Activated naive CD8-positive, alpha-beta T cell treated with anti-CD3 and anti-CD28 coated beads, Interleukin-2, amount 10 ng/mL, durations not matched to agents 7 days and 5 days (primary cell): ENCODE data around the gene SPTSSA. TPM values are rescaled to one million over a fixed set of nuclear protein-coding genes. Genes with fewer than 3 reads are reported as not detected.

Experiments
- ATAC-seq: fragments of 150-1000 bp; cut with Tn5 transposase; one replicate; pipeline ENCODE4 v1.10.0; 2021; ENCODE audit warnings: low read depth, moderate library complexity
- POLR2A ChIA-PET: fragments of 350-600 bp; sonication (Branson Sonifier 250); formaldehyde crosslinking; loops from one replicate; lab custom pipeline; 2021; ENCODE audit warnings: antibody characterized with exemption; lab: Charles Lee
- DNase-seq: peaks from one replicate; pipeline ENCODE4 v3.0.0; 2021
- H3K27ac Mint-ChIP-seq: one replicate; pipeline ENCODE4 v1.8.0; 2022; ENCODE audit warnings: mild to moderate bottlenecking, mixed read lengths
- H3K27me3 Mint-ChIP-seq: one replicate; pipeline ENCODE4 v1.8.0; 2022; ENCODE audit warnings: mild to moderate bottlenecking, moderate library complexity, mixed read lengths
- H3K36me3 Mint-ChIP-seq: one replicate; pipeline ENCODE4 v1.8.0; 2021; ENCODE audit warnings: mild to moderate bottlenecking, mixed read lengths
- H3K4me1 Mint-ChIP-seq: one replicate; pipeline ENCODE4 v1.8.0; 2021; ENCODE audit warnings: mixed read lengths
- H3K4me3 Mint-ChIP-seq: one replicate; pipeline ENCODE4 v1.8.0; 2022; ENCODE audit warnings: mild to moderate bottlenecking, moderate library complexity, mixed read lengths
- H3K9me3 Mint-ChIP-seq: one replicate; pipeline ENCODE4 v1.8.0; 2021; ENCODE audit warnings: mixed read lengths
- total RNA-seq, 2 experiments: library from RNA; stranded (reverse); gene quantifications; one replicate each; pipeline ENCODE4 v1.2.3, GENCODE V29; 2021

Gene SPTSSA
- total RNA-seq, 2 experiments from 2014 or later: 10.3 to 11.5 TPM

DNA sequence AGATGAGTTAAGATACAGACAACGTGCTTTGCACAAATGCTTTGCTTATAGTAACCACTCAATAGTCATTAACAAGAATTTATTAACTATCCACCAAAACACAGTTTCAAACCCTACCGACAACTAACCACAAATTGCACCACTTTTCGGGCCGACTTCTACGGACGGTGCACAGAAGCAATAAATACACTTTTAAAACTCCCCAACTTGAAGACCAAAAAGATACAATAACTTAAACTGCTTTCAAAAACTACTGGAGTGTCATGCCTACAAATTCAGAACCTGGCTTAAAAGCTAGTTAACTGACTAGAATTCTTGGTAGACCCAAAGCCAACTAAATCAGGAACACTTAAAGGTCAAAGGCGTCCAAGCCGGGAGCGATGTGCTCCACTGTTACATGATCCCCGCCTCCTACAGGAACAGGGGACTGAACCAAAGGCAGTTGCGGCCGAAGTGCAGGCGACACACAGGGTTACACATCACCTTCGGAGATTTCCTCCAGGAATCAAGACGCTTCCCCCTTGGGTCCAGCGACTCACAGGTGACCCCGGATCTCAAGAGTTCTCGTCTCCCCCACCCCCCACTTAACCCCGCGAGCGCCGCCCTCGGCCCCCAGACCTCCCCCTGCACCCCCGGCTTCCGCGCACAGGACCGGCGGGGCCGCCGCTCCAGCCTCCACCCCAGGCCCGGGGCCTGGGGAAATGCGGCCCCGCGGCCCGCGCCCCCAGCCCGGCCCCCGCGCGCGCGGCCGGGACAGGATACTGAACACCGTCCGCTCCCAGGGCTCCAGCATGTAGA, 507 bp downstream of the SPTSSA start:
- H3K27me3 Mint-ChIP-seq: no peaks in the 10 kb centered on the region
- POLR2A ChIA-PET: no interaction called here
- no peaks in the 10 kb centered on the region for H3K9me3 Mint-ChIP-seq
- H3K27ac Mint-ChIP-seq: peak overlapping the region; percentile 92
- peaks cover 4% of the 10 kb centered on the region for H3K36me3 Mint-ChIP-seq
- no peak for DNase-seq
- peaks cover 14% of the 10 kb centered on the region for H3K4me1 Mint-ChIP-seq
- peak; percentile 68 for ATAC-seq
- H3K4me3 Mint-ChIP-seq: peak overlapping the region; percentile 85

DNA sequence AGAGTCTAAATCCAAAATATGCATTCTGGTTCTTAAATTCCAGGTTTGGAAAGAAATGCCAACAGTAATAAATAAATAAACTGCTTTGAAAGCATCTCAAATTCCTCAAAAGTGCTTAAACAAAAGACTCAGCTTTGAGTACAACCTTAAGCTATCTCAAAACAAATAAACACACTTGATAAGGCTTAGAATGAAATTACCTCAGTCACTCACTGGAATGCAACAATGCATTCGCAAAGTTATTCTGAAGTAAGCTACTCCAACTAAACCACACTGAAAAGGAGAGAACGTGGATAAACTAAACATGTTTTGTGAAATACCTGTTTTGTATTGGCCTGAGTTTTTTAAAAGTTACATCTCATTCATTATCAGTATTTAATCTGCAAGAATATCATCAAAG, 1.2 kb downstream of the SPTSSA start:
- DNase-seq (no peak), ATAC-seq (no peak)
- no peaks in the 10 kb centered on the region for H3K9me3 Mint-ChIP-seq
- H3K4me3 Mint-ChIP-seq: peak overlapping the region; percentile 74
- peaks cover 4% of the 10 kb centered on the region for H3K36me3 Mint-ChIP-seq
- peaks cover 14% of the 10 kb centered on the region for H3K4me1 Mint-ChIP-seq
- POLR2A ChIA-PET: no interaction called here
- peak overlapping the region; percentile 85 for H3K27ac Mint-ChIP-seq
- no peaks in the 10 kb centered on the region for H3K27me3 Mint-ChIP-seq

DNA sequence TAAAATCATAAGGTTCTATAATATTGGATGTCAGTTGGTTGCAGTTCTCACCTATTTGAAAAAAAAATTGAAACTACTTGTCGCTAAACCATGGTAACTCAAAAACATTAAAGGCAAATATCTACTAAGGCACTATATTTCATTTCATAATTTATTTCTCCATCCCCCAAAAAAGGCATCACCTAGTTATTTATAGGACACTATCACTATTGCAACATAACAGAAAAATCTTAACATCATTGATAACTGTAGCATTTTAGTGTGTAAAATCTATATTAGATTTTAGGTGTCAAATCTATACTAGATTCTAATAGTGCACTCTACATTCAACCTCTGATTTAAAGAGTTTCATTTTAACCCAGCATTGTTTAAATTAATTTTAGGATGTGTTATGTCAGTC, 1.7 kb downstream of the SPTSSA start:
- Mint-ChIP-seq H3K27ac (no peak overlapping the region), H3K36me3 (peaks cover 4% of the 10 kb centered on the region)
- ATAC-seq: no peak

DNA sequence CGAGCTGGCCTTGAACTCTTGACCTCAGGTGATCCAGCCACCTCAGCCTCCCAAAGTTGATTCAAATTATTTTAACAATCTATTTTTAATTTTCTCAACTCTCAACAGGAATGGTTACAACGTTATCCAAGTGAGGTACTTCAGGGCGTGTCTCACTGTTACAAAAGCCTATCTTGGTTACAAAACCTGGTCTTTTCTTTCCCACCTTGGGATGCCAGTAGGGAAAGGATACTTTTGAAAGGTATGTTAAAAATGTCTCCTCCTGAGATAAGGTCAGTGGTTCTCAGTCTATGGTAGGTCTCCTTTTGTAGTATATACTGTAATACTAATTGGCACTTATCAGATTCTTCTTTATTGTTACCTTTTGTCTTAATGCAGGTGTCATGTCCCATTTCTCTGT, 4.9 kb downstream of the SPTSSA start:
- Mint-ChIP-seq H3K27ac (no peak overlapping the region), H3K4me3 (no peak overlapping the region), H3K4me1 (peaks cover 11% of the 10 kb centered on the region), H3K27me3 (no peaks in the 10 kb centered on the region), H3K36me3 (peaks cover 10% of the 10 kb centered on the region), H3K9me3 (no peaks in the 10 kb centered on the region)
- DNase-seq: no peak
- POLR2A ChIA-PET: no interaction called here
- no peak for ATAC-seq

More for the DNA sequence above, 1.7 kb downstream of the SPTSSA start:
- DNase-seq: no peak
- H3K9me3 Mint-ChIP-seq: no peaks in the 10 kb centered on the region
- POLR2A ChIA-PET: no interaction called here
- H3K4me3 Mint-ChIP-seq: peak overlapping the region; percentile 74
- H3K4me1 Mint-ChIP-seq: peaks cover 14% of the 10 kb centered on the region
- H3K27me3 Mint-ChIP-seq: no peaks in the 10 kb centered on the region

DNA sequence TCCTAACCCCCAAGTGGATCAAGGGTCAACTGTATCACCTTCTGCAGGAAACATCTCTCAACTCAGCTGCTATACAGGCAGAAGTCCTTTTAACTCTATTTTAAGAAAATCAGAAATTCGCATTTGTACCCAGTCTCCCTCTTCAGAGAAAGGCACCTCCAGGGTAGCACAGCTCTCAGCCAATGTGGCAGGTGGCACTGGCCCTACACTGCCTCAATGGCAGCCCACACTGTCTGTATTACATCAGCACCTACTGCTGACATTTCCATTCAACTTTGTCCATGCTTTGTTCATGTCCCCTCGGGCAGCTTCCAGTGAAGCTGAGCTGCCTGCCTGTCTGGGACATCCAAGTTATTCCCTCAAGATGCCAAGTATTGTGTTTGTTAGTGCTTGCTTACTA, 8.8 kb downstream of the SPTSSA start:
- Mint-ChIP-seq H3K4me3 (no peak overlapping the region), H3K36me3 (peaks cover 12% of the 10 kb centered on the region), H3K27me3 (no peaks in the 10 kb centered on the region), H3K27ac (no peak overlapping the region), H3K9me3 (no peaks in the 10 kb centered on the region), H3K4me1 (no peaks in the 10 kb centered on the region)
- DNase-seq (no peak), ATAC-seq (no peak)
- POLR2A ChIA-PET: no interaction called here

DNA sequence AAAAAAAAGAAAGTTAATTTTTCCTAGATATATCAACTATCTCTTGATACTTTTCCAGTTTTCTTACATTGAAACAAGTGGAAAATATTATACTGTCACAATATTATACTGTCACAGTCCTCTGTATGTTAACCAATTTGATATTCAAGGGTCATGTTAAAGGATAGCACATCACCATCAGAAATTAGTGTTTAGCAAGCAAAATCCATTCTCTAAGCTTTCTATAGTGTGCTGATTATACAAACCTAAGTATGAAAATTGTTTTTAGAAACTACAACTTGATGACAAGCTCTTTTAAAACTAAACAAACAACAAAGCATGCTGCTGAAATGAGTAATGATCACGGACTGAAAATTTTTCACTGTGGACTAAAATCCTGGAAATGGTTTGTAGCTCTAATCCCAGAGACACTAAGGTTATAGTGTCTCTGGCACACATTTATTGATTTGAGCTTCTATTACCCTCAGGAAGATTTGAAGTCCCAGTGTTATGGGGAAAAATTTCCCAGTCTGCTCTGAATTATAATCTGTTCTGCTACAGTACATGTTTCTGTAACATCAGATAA, 9.7 kb downstream of the SPTSSA start:
- H3K4me3 Mint-ChIP-seq: no peak overlapping the region
- H3K36me3 Mint-ChIP-seq: peaks cover 15% of the 10 kb centered on the region
- no peaks in the 10 kb centered on the region for H3K9me3 Mint-ChIP-seq
- H3K27ac Mint-ChIP-seq: no peak overlapping the region
- POLR2A ChIA-PET: interaction anchor here (0.7 kb wide), 1 partner anchor 13 kb away, joined by 5 read pairs; no protein-coding TSS in a partner anchor
- no peaks in the 10 kb centered on the region for H3K27me3 Mint-ChIP-seq
- no peaks in the 10 kb centered on the region for H3K4me1 Mint-ChIP-seq
- DNase-seq (no peak), ATAC-seq (no peak)

DNA sequence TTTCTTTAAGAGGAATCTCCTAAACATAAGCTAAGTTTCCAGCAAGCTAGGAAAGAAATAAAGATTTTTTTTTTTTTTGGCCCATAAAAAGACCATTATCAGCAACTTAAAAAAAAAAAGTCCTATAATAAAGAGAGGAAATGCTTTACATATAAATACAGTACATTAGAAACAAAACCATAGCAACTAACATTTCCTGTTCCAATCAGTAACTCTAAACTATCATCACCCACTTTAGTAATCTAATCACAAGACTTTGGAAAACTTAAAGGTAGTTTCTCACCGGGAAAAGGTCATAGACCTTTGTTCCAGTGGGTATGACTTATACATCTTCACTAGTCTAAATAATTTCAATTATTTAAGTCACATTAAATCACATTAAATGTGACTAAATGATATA, 11.1 kb downstream of the SPTSSA start:
- no peak for DNase-seq
- H3K27ac Mint-ChIP-seq: no peak overlapping the region
- H3K27me3 Mint-ChIP-seq: no peaks in the 10 kb centered on the region
- H3K36me3 Mint-ChIP-seq: peaks cover 15% of the 10 kb centered on the region
- H3K4me3 Mint-ChIP-seq: no peak overlapping the region
- no peak for ATAC-seq
- POLR2A ChIA-PET: no interaction called here
- no peaks in the 10 kb centered on the region for H3K4me1 Mint-ChIP-seq
- no peaks in the 10 kb centered on the region for H3K9me3 Mint-ChIP-seq

DNA sequence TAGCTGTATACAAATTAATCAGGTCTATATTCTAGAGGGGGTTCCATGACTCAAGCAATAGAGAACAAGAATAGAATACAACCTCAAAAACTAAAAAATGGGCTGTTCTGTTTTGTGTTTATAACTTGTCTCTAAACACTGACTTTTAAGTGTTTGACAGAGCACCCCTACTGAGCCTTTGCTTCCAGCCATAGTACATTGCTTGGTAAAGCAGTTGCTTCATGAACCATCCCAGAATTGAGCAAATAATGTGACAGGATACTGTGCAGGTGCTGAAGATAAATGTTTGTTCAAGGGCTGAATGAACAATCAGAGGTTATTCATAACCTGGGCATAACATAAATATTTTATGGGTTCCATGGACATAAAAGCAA, 11.5 kb downstream of the SPTSSA start:
- H3K4me3 Mint-ChIP-seq: no peak overlapping the region
- H3K4me1 Mint-ChIP-seq: no peaks in the 10 kb centered on the region
- DNase-seq (no peak), ATAC-seq (no peak)
- POLR2A ChIA-PET: no interaction called here
- H3K36me3 Mint-ChIP-seq: peaks cover 15% of the 10 kb centered on the region
- H3K9me3 Mint-ChIP-seq: no peaks in the 10 kb centered on the region
- H3K27ac Mint-ChIP-seq: no peak overlapping the region
- H3K27me3 Mint-ChIP-seq: no peaks in the 10 kb centered on the region

DNA sequence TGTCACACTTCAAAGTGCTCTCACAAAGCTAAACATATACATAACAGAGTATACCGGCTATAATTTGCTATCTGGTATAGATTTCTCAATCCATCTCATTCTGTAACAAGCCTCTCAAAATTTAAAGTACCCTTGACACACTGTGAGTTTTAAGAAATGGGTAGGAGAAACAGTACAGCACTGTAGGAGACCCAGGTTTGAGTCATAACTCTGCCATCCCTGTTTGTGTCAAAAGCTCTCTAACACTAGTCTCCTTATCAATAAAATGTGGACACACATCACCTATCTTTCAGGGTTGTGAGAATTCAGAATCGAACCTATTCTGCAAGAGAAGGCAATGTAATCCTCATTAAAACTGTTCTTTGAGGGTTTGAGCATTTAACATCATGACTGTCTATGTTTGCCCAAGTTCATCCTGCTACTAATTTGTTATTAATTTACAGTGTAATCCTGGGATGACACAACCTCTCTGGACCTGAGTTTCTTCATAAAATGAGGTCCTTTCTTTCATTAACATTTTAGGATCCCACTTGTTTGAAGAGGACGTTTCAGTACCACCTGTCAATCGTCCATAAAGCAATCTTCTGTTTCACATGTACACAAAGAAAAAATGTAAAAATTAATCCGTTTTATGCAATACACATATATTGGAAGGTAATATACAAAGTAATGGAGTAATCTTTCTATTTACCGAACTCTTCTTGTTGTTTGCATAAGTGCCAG, 12.1 kb downstream of the SPTSSA start:
- Mint-ChIP-seq H3K4me3 (no peak overlapping the region), H3K27ac (no peak overlapping the region), H3K9me3 (no peaks in the 10 kb centered on the region), H3K27me3 (no peaks in the 10 kb centered on the region), H3K4me1 (no peaks in the 10 kb centered on the region), H3K36me3 (peaks cover 15% of the 10 kb centered on the region)
- POLR2A ChIA-PET: no interaction called here
- ATAC-seq: no peak
- DNase-seq: no peak

DNA sequence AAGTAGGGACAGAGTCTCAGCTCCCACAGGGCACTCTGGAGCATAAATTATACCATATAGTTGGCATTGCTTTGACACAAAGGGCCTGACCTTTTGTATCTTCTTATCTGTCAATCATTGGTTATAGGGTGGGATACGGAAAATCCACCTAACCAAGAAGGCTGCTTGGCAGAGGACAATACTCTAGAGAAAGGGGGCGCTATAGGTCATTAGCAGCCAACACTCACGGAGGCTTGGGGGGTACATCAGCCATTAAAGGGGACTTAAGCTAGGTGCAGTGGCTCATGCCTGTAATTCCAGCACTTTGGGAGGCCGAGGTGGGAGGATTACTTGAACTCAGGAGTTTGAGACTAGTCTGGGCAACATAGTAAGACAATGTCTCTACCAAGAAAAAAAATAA, 22.9 kb downstream of the SPTSSA start:
- Mint-ChIP-seq H3K36me3 (peaks cover 17% of the 10 kb centered on the region), H3K4me3 (no peak overlapping the region), H3K27me3 (no peaks in the 10 kb centered on the region), H3K9me3 (peaks cover 3% of the 10 kb centered on the region), H3K4me1 (peaks cover 4% of the 10 kb centered on the region), H3K27ac (no peak overlapping the region)
- POLR2A ChIA-PET: no interaction called here
- no peak for DNase-seq
- ATAC-seq: no peak

DNA sequence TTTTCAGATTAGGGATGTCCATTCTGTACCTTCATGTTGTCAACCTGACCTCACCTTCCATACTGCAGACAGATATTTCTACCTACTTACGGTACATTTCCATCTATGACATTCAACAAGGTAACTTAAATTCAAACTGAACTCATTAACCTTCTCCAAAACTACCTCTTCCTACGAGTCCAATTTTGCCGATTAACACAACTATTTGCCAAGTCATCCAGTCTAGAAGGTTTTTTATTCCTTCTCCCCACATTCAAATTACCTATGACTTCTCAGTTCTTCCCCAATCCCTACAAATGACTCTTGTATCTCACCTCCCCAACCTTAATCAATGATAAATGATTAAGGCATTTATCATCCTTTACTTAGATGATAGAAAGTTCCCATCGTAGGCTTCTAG, 23.6 kb downstream of the SPTSSA start:
- H3K27ac Mint-ChIP-seq: no peak overlapping the region

DNA sequence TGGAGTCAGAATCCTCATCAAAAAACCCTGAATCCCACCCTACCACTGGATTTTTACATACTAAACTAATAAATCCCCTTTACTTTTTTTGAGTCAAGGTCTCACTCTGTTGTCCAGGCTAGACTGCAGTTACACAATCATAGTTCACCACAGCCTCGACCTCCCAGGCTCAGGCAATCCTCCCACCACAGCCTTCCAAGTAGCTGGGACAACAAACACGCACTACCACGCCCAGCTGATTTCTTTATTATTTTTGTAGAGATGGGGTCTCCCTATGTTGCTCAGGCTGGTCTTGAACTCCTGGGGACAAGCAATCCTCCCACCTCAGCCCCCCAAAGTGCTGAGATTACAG, 24.3 kb downstream of the SPTSSA start:
- peaks cover 4% of the 10 kb centered on the region for H3K4me1 Mint-ChIP-seq
- DNase-seq: no peak
- no peak for ATAC-seq
- H3K27ac Mint-ChIP-seq: no peak overlapping the region
- peaks cover 17% of the 10 kb centered on the region for H3K36me3 Mint-ChIP-seq
- H3K4me3 Mint-ChIP-seq: no peak overlapping the region
- no peaks in the 10 kb centered on the region for H3K9me3 Mint-ChIP-seq
- POLR2A ChIA-PET: no interaction called here
- H3K27me3 Mint-ChIP-seq: no peaks in the 10 kb centered on the region

More for the DNA sequence above, 23.6 kb downstream of the SPTSSA start:
- POLR2A ChIA-PET: no interaction called here
- H3K36me3 Mint-ChIP-seq: peaks cover 16% of the 10 kb centered on the region
- H3K4me1 Mint-ChIP-seq: peaks cover 4% of the 10 kb centered on the region
- ATAC-seq (no peak), DNase-seq (no peak)
- H3K4me3 Mint-ChIP-seq: no peak overlapping the region
- peaks cover 3% of the 10 kb centered on the region for H3K9me3 Mint-ChIP-seq
- no peaks in the 10 kb centered on the region for H3K27me3 Mint-ChIP-seq

DNA sequence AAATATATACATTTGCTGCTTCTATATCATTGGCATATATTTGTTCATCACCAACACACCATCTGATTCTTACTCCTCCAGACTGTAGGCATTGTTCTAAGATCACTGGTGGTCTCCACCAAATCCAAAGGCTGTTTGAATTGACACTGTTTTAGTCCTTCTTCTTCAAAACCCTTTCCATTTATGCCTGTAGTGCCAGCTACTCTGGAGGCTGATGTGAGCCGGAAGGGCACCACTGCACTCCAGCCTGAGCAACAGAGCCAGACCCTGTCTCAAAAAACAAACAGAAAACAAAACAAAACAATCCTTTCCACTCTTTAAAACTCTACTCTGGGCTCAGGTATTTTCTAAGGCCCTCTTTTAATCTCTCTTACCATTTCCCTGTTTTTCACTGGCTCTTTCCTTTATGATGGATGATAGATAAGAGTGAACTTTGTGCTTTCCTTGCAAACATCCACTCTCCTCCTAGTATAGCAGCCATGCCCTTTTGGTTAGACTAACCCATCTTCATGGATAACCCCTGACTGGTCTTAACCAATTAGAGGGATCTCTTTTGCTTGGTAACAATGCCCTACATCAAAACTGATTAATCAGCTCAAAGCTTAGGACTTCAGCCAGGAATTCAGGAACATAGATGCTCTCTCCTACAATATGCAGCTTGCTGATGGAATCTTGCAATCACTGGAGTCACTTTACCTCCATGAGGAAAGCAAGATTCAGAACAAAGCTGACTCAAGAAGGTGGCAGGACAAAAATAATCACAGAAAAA, 24.9 kb downstream of the SPTSSA start:
- peaks cover 4% of the 10 kb centered on the region for H3K4me1 Mint-ChIP-seq
- POLR2A ChIA-PET: no interaction called here
- H3K36me3 Mint-ChIP-seq: peaks cover 13% of the 10 kb centered on the region
- no peaks in the 10 kb centered on the region for H3K27me3 Mint-ChIP-seq
- no peaks in the 10 kb centered on the region for H3K9me3 Mint-ChIP-seq
- no peak overlapping the region for H3K27ac Mint-ChIP-seq
- DNase-seq (no peak), ATAC-seq (no peak)
- H3K4me3 Mint-ChIP-seq: no peak overlapping the region
